GM23338 (cell line): Measurements from ENCODE around the gene STAT3. TPM values are rescaled to one million over a fixed set of nuclear protein-coding genes. Genes with fewer than 3 reads are reported as not detected.
"Not testable (repeated sequence)": the region's sequence is repeated elsewhere in the genome, so short reads cannot be mapped to it uniquely, and the experiment has no call there.

Experiments
- ATAC-seq: fragments of 200-7000 bp; cut with Tn5 transposase; 3 replicates; pipeline ENCODE4 v1.9.1; 2020
- DNase-seq: peaks from one replicate; pipeline ENCODE4 v3.0.0-alpha.2; 2015; ENCODE audit warnings: low spot score
- H2AFZ ChIP-seq: fragments of 200-600 bp; sonication (generic); 2 replicates; pipeline ENCODE4 v1.8.0; 2016; ENCODE audit warnings: antibody characterized with exemption, mild to moderate bottlenecking, moderate library complexity
- H3F3A ChIP-seq: fragments of 200-600 bp; sonication (generic); replicated peaks from 2 replicates; pipeline ENCODE4 v1.8.0; 2017; ENCODE audit warnings: antibody characterized with exemption, mixed run types, low read depth
- H3K27ac ChIP-seq: fragments of 200-600 bp; sonication (generic); 2 replicates; pipeline ENCODE4 v1.6.1; 2016; ENCODE audit warnings: low read depth
- H3K27me3 ChIP-seq: fragments of 200-600 bp; sonication (generic); 2 replicates; pipeline ENCODE4 v1.8.0; 2016; ENCODE audit warnings: mild to moderate bottlenecking, mixed run types, moderate library complexity; ENCODE audit not compliant: insufficient read depth
- H3K36me3 ChIP-seq: fragments of 200-600 bp; sonication (generic); 2 replicates; pipeline ENCODE4 v1.8.0; 2016; ENCODE audit warnings: mild to moderate bottlenecking; ENCODE audit not compliant: insufficient read depth
- H3K4me1 ChIP-seq: fragments of 200-600 bp; sonication (generic); 2 replicates; pipeline ENCODE4 v1.8.0; 2016; ENCODE audit warnings: mild to moderate bottlenecking, moderate library complexity; ENCODE audit not compliant: insufficient read depth
- H3K4me2 ChIP-seq: fragments of 200-600 bp; sonication (generic); 2 replicates; pipeline ENCODE4 v1.7.1; 2017; ENCODE audit warnings: mixed run types
- H3K4me3 ChIP-seq: fragments of 200-600 bp; sonication (generic); 2 replicates; pipeline ENCODE4 v1.6.1; 2016; ENCODE audit warnings: mixed run types
- H3K79me2 ChIP-seq: fragments of 200-600 bp; sonication (generic); replicated peaks from 2 replicates; pipeline ENCODE4 v1.8.0; 2017; ENCODE audit warnings: mild to moderate bottlenecking; ENCODE audit not compliant: insufficient read depth
- H3K9me2 ChIP-seq: fragments of 200-600 bp; sonication (generic); 2 replicates; pipeline ENCODE4 v1.8.0; 2017; ENCODE audit not compliant: insufficient read depth
- H4K20me1 ChIP-seq: fragments of 200-600 bp; sonication (generic); replicated peaks from 2 replicates; pipeline ENCODE4 v1.8.0; 2017; ENCODE audit warnings: mild to moderate bottlenecking; ENCODE audit not compliant: insufficient read depth
- H3K27ac Mint-ChIP-seq: 2 replicates; pipeline ENCODE4 v1.8.0; 2020; ENCODE audit warnings: inconsistent platforms, mild to moderate bottlenecking, moderate library complexity, mixed read lengths
- H3K27me3 Mint-ChIP-seq: 3 replicates; pipeline ENCODE4 v1.8.0; 2022; ENCODE audit warnings: low read depth, mild to moderate bottlenecking, moderate library complexity, mixed read lengths, inconsistent platforms; ENCODE audit not compliant: insufficient read depth, poor library complexity
- H3K36me3 Mint-ChIP-seq: 3 replicates; pipeline ENCODE4 v1.8.0; 2021; ENCODE audit warnings: low read depth, mild to moderate bottlenecking, inconsistent platforms, moderate library complexity, mixed read lengths
- H3K4me1 Mint-ChIP-seq: 3 replicates; pipeline ENCODE4 v1.8.0; 2020; ENCODE audit warnings: mild to moderate bottlenecking, inconsistent platforms, mixed read lengths
- H3K4me3 Mint-ChIP-seq: 3 replicates; pipeline ENCODE4 v1.8.0; 2021; ENCODE audit warnings: moderate library complexity, mild to moderate bottlenecking, inconsistent platforms, mixed read lengths
- H3K9me3 Mint-ChIP-seq: 3 replicates; pipeline ENCODE4 v1.8.0; 2020; ENCODE audit warnings: moderate library complexity, mild to moderate bottlenecking, inconsistent platforms, mixed read lengths
- CTCF ChIP-seq, 2 experiments: fragments of 200-600 bp in 1 of 2; sonication (generic) in 1 of 2; conservative IDR thresholded peaks; 2 replicates each; pipeline versions ENCODE4 v1.5.1 to v1.6.1; 2016 to 2017; ENCODE audit warnings: antibody characterized with exemption in 2 of 2, low read depth in 2 of 2, mild to moderate bottlenecking in 2 of 2, moderate library complexity in 1 of 2
- ETS1 ChIP-seq: IDR thresholded peaks from 2 replicates; pipeline ENCODE4 v1.6.1; 2016; ENCODE audit warnings: antibody characterized with exemption
- NANOG ChIP-seq: IDR thresholded peaks from 2 replicates; pipeline ENCODE4 v1.6.1; 2016; ENCODE audit warnings: antibody characterized with exemption, borderline replicate concordance
- polyA plus RNA-seq: library from polyadenylated mRNA; unstranded; fragments of >200 nt; fragmentation: Nextera tagmentation; extraction: Ambion mirVana; gene quantifications from 2 replicates; pipeline ENCODE4 v1.2.1, GENCODE V29; 2016
- total RNA-seq: library from RNA; depleted of rRNA; stranded (reverse); fragments of >200 nt; shearing (Covaris generic); gene quantifications from 2 replicates; pipeline ENCODE4 v1.2.3, GENCODE V29; 2014; rRNA removed

STAT3 gene
- total and polyA plus RNA-seq, 2 experiments from 2014 or later, result 49.5 to 78.0 TPM

GRCh38 chr17:42266462-42266861 is 121.8 kb downstream of the STAT3 start (continued):
- TF ChIP-seq ETS1 (no peak), CTCF (conservative IDR thresholded peaks at IDR 0.05; ENCODE audit: low read depth in 2 of 2) (no peak), NANOG (no peak)

- H3K79me2 ChIP-seq, result peaks cover 63% of the 10 kb centered on the region
- H3F3A ChIP-seq, H2AFZ ChIP-seq, H3K4me1 Mint-ChIP-seq, DNase-seq, H3K27me3 Mint-ChIP-seq, H3K4me1 ChIP-seq, H3K36me3 ChIP-seq, H3K9me3 Mint-ChIP-seq, H3K27ac ChIP-seq, H3K36me3 Mint-ChIP-seq, H3K4me3 Mint-ChIP-seq, H3K9me2 ChIP-seq, H4K20me1 ChIP-seq, H3K4me3 ChIP-seq, H3K27me3 ChIP-seq, ATAC-seq, H3K4me2 ChIP-seq, H3K27ac Mint-ChIP-seq: not testable (repeated sequence)
These were observed 123.9 kb downstream of the STAT3 start for GRCh38 chr17:42264366-42264765.

Other genes starting within 250 kb of the STAT3 start
- gene RAB5C, start 233.5 kb downstream of the STAT3 start, total RNA-seq, result 53.2 and 64.2 TPM in 2 replicates
- gene RAB5C, start 233.5 kb downstream of the STAT3 start, polyA plus RNA-seq, result 23.9 and 28.2 TPM in 2 replicates
- 0.08 and 0.49 TPM in 2 replicates for gene KCNH4, start 207.3 kb downstream of the STAT3 start, total RNA-seq
- gene KCNH4, start 207.3 kb downstream of the STAT3 start, polyA plus RNA-seq, result 0.05 and 0.08 TPM in 2 replicates
- gene HCRT, start 203.0 kb downstream of the STAT3 start, total RNA-seq, result not detected in 2 replicates
- 0.70 TPM in 1 of 2 replicates, not detected in the other for gene HCRT, start 203.0 kb downstream of the STAT3 start, polyA plus RNA-seq
- gene GHDC, start 193.9 kb downstream of the STAT3 start, total RNA-seq, result 6.4 and 13.8 TPM in 2 replicates
- gene GHDC, start 193.9 kb downstream of the STAT3 start, polyA plus RNA-seq, result 3.0 and 4.0 TPM in 2 replicates
- gene STAT5B, start 112.1 kb downstream of the STAT3 start, total RNA-seq, result 47.1 and 60.5 TPM in 2 replicates
- gene STAT5B, start 112.1 kb downstream of the STAT3 start, polyA plus RNA-seq, result 13.9 and 14.3 TPM in 2 replicates
- 14.6 and 18.1 TPM in 2 replicates for gene STAT5A, start 99.9 kb downstream of the STAT3 start, total RNA-seq
- gene STAT5A, start 99.9 kb downstream of the STAT3 start, polyA plus RNA-seq, result 2.3 and 2.4 TPM in 2 replicates
- gene CAVIN1, start 34.8 kb upstream of the STAT3 start, total RNA-seq, result 33.3 and 35.7 TPM in 2 replicates
- gene CAVIN1, start 34.8 kb upstream of the STAT3 start, polyA plus RNA-seq, result 18.1 and 20.0 TPM in 2 replicates
- gene ATP6V0A1, start 70.4 kb upstream of the STAT3 start, total RNA-seq, result 42.3 and 42.8 TPM in 2 replicates
- gene ATP6V0A1, start 70.4 kb upstream of the STAT3 start, polyA plus RNA-seq, result 23.9 and 25.8 TPM in 2 replicates
- gene NAGLU, start 147.8 kb upstream of the STAT3 start, total RNA-seq, result 21.9 and 31.2 TPM in 2 replicates
- gene NAGLU, start 147.8 kb upstream of the STAT3 start, polyA plus RNA-seq, result 12.0 and 13.0 TPM in 2 replicates
- 0.97 and 1.7 TPM in 2 replicates for gene HSD17B1, start 164.5 kb upstream of the STAT3 start, total RNA-seq
- 1.7 and 1.8 TPM in 2 replicates for gene HSD17B1, start 164.5 kb upstream of the STAT3 start, polyA plus RNA-seq
- gene COASY, start 173.7 kb upstream of the STAT3 start, total RNA-seq, result 60.1 and 62.0 TPM in 2 replicates
- gene COASY, start 173.7 kb upstream of the STAT3 start, polyA plus RNA-seq, result 72.1 and 77.5 TPM in 2 replicates
- 23.3 and 34.1 TPM in 2 replicates for gene MLX, start 178.7 kb upstream of the STAT3 start, total RNA-seq
- gene MLX, start 178.7 kb upstream of the STAT3 start, polyA plus RNA-seq, result 28.8 and 33.2 TPM in 2 replicates
- 14.7 and 18.5 TPM in 2 replicates for gene PSMC3IP, start 189.3 kb upstream of the STAT3 start, total RNA-seq
- 29.5 and 32.7 TPM in 2 replicates for gene PSMC3IP, start 189.3 kb upstream of the STAT3 start, polyA plus RNA-seq
- 35.4 and 38.2 TPM in 2 replicates for gene RETREG3, start 220.9 kb upstream of the STAT3 start, total RNA-seq
- 8.0 and 10.5 TPM in 2 replicates for gene RETREG3, start 220.9 kb upstream of the STAT3 start, polyA plus RNA-seq
- 82.8 and 101 TPM in 2 replicates for gene TUBG1, start 221.2 kb upstream of the STAT3 start, total RNA-seq
- gene TUBG1, start 221.2 kb upstream of the STAT3 start, polyA plus RNA-seq, result 110 and 117 TPM in 2 replicates